Bronchial epithelial cell (primary cell): ENCODE results near the gene FAM98B. TPM values are rescaled to one million over a fixed set of nuclear protein-coding genes. Genes with fewer than 3 reads are reported as not detected.
A peak's percentile ranks its signal among the peaks of the same experiment; 100 is the strongest.
"Not testable (repeated sequence)": the region's sequence is repeated elsewhere in the genome, so short reads cannot be mapped to it uniquely, and the experiment has no call there.

Experiments
- DNase-seq: peaks from one replicate; pipeline ENCODE4 v3.0.0-alpha.2; 2010; ENCODE audit warnings: low read depth
- FAIRE-seq: peaks from 2 replicates; lab custom pipeline; 2011; peaks lifted over from hg19 to GRCh38; lab: Jason Lieb, UNC
- H3K27me3 ChIP-seq: 2 replicates; pipeline ENCODE4 v1.5.1; 2011; ENCODE audit warnings: low read length; ENCODE audit not compliant: control insufficient read depth, insufficient read depth
- H3K36me3 ChIP-seq: 2 replicates; pipeline ENCODE4 v1.5.1; 2011; ENCODE audit warnings: low read length; ENCODE audit not compliant: control insufficient read depth, insufficient read depth
- H3K4me3 ChIP-seq: 2 replicates; pipeline ENCODE4 v1.5.1; 2011; ENCODE audit warnings: mild to moderate bottlenecking, low read depth, low read length, control low read depth
- total RNA-seq: library from RNA; depleted of rRNA; stranded (reverse); fragments of >200 nt; gene quantifications from 2 replicates; pipeline ENCODE4 v1.2.1, GENCODE V29; 2014
- TF ChIP-seq, protein P1 (sequence below): IDR thresholded peaks from 2 replicates; pipeline ENCODE4 v1.5.1; 2011; ENCODE audit warnings: mild to moderate bottlenecking, moderate library complexity, low read length, control low read depth, inconsistent platforms; ENCODE audit not compliant: insufficient read depth, severe bottlenecking

The FAM98B gene
- total RNA-seq, 1 donor from 2014 or later: 6.8 TPM

DNA sequence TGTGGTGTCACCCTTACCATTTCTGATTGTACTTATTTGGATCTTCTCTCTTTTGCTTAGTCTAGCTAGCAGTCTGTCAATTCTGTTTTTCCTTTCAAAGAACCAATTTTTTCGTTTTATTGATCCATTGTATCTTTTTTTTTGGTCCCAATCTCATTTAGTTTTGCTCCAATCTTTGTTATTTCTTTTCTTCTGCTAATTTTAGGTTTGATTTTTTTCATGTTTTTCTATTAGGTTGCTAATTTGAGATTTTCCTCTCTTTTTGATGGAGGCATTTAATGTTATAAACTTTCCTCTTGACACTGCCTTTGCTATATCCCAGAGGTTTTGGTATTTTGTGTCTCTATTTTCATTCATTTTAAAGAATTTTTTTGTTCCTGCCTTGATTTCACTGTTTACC, 16.9 kb upstream of the FAM98B start:
- Histone ChIP-seq H3K36me3 (no peaks in the 10 kb centered on the region), H3K4me3 (no peak overlapping the region), H3K27me3 (no peaks in the 10 kb centered on the region)
- FAIRE-seq (no peak), DNase-seq (no peak)
- TF ChIP-seq, protein P1, sequence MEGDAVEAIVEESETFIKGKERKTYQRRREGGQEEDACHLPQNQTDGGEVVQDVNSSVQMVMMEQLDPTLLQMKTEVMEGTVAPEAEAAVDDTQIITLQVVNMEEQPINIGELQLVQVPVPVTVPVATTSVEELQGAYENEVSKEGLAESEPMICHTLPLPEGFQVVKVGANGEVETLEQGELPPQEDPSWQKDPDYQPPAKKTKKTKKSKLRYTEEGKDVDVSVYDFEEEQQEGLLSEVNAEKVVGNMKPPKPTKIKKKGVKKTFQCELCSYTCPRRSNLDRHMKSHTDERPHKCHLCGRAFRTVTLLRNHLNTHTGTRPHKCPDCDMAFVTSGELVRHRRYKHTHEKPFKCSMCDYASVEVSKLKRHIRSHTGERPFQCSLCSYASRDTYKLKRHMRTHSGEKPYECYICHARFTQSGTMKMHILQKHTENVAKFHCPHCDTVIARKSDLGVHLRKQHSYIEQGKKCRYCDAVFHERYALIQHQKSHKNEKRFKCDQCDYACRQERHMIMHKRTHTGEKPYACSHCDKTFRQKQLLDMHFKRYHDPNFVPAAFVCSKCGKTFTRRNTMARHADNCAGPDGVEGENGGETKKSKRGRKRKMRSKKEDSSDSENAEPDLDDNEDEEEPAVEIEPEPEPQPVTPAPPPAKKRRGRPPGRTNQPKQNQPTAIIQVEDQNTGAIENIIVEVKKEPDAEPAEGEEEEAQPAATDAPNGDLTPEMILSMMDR: no peak

GRCh38 chr15:38437603-38438002, 16.3 kb upstream of the FAM98B start:
- H3K27me3 ChIP-seq, FAIRE-seq, H3K4me3 ChIP-seq, H3K36me3 ChIP-seq, DNase-seq: not testable (repeated sequence)

- Histone ChIP-seq H3K36me3 (no peaks in the 10 kb centered on the region), H3K4me3 (no peak overlapping the region), H3K27me3 (no peaks in the 10 kb centered on the region)
- FAIRE-seq (no peak), DNase-seq (no peak)
- TF ChIP-seq, protein P1: no peak
Measured at GRCh38 chr15:38438031-38438986, 15.6 kb upstream of the FAM98B start.

- Histone ChIP-seq H3K36me3 (no peaks in the 10 kb centered on the region), H3K27me3 (no peaks in the 10 kb centered on the region), H3K4me3 (no peak overlapping the region)
- TF ChIP-seq, protein P1: peak; percentile 88
- DNase-seq (peak; percentile 73), FAIRE-seq (no peak)
Measured at GRCh38 chr15:38440353-38441129, 13.4 kb upstream of the FAM98B start.

DNA sequence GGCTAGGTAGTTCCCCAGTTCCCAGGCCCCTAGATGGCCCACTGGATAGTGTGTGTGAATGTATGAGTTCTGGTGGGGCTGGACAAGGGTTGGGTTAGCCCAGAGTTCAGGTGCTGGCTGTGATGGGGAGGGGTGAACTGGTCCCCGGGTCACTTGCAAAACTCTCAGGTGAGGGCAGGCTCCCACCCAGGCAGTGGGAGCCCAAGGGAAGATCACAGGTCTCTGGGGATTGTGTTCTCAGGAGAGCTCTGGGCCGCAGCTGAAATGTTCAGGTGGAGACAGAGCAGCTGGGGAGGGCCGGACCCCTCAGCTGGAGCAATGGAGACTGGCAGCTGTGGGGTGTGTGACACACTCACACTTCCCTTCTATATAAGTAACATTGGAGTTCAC, 12.8 kb upstream of the FAM98B start:
- Histone ChIP-seq H3K4me3 (no peak overlapping the region), H3K27me3 (no peaks in the 10 kb centered on the region), H3K36me3 (no peaks in the 10 kb centered on the region)
- TF ChIP-seq, protein P1: no peak
- no peak for DNase-seq
- no peak for FAIRE-seq

DNA sequence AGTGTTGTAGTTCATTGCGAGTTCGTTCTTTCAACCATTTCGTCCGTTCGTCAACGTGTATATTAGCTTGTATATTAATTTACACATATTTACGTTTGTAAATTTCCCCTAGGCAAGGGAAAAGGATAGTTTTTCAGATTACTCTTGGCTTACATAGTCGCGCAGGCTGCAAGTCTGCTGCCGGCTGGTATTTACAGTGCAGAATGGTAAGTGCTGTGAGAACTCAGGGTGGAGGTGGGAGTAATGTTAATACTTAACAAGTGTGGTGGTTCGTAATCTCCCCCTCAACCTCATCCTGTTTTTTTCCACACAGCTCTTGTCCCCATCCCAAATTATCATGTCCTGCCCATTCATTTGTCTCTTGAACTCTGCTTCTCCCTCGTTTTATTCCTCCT, 766 bp downstream of the FAM98B start:
- FAIRE-seq (no peak), DNase-seq (no peak)
- H3K36me3 ChIP-seq: peaks cover 1% of the 10 kb centered on the region
- H3K27me3 ChIP-seq: no peaks in the 10 kb centered on the region
- H3K4me3 ChIP-seq: peak overlapping the region; percentile 78
- TF ChIP-seq, protein P1: no peak
